HG03432 (cell line): ENCODE results near the gene NPY.

ENCODE experiments used
- ATAC-seq: cut with Tn5 transposase; IDR thresholded peaks from one replicate; pipeline ENCODE4 v1.9.1; 2021; ENCODE audit warnings: mild to moderate bottlenecking, moderate library complexity; ENCODE audit not compliant: unreplicated experiment

Gene NPY

DNA sequence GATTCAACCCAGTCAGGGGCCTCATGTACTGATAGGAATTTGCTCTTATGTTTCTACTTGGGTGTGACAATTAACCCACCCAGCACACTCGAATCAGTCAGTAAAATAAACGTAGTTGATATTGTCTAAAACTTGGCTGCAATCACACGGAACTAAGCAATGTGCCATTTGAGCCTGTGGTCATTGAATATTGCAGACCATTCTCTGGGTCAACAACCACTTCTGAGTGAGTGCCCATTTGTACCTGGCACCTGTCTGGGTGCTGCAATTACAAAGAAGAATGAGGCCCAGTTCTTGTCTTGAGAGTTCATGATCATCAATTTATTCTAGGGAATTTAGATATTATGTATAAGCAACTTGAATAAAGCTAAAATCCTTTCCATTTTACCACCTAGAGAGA is 29.8 kb downstream of the NPY start:
- no peak for ATAC-seq

DNA sequence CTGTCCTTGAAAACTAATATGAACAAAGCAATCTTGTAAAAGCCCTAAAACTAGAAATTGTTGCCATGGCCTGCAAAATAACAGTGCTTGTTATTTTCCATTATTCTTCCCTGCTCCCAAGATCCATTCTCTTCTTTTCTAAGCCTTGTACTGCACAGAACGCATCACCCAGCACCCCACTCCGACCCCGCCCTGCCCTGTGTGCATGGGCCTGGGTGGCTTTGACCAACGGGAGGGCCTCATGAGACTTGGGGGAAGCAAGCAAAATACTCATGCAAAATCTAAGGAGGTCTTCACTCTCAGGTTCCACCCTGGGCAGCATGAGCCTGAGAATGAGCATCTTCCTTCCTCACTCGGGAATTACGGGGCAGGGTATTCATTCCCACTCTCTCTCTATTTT is 32.4 kb downstream of the NPY start:
- no peak for ATAC-seq

DNA sequence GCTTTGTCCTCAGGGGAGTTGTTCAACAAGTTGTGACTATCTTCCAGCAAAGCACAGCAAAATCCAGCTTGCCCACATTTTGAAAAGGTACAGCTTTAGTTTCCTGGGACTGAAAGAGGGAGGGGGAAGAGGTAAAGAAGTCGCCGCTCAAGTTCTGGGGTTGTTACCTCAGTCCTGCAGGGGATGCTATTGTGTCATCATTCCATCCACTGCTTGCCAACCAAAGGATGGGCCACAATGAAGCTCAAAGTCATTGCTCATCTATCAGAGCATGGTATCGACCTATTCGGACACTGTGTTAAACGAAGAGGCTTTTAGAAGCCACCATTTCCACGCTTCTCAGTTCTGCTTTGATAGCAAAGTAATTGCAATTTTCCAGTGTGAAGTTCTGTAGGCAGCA is 34.3 kb downstream of the NPY start:
- ATAC-seq = no peak

DNA sequence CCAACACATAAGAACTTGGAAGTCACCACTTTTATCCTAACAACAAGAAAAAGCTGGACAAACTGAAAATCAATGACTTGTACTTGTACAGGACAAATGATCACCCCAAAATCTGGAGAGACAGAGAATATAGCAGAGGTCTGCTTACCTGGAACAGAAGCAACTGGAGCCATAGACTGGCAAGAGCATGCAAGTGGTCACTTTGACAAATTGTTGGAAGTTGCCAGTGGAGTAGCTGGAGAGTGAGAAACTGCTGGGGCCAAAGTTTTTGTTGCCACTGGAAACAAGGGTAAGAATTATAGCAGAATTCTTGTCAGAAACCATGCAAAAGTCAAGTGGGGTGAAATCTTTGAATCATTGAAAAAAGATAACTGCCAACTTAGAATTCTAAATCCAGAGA is 35.2 kb downstream of the NPY start:
- no peak for ATAC-seq

DNA sequence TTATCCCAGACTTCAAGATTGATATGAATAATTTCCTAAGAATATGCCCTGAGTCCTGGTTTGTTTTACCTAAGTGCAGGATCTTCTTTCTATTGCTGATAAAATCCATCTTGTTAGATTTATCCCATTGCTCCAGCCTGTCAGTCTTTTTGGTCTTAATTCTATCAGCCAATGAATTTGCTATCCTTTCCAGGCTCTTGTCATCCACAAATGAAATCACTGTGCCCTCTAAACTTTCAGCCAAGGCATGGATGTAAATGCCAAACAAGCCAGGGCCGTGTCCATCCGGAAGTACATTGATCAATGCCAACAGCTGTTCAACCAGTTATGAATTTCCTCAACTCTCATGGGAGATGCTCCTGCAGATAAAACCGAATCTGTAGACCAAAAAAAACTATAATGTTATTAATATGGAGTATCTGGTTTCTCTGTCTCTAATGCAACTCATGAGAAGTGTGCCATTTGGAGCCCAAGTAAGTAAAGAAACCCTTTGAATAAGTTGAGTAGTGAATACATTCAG is 40.0 kb downstream of the NPY start:
- no peak for ATAC-seq

DNA sequence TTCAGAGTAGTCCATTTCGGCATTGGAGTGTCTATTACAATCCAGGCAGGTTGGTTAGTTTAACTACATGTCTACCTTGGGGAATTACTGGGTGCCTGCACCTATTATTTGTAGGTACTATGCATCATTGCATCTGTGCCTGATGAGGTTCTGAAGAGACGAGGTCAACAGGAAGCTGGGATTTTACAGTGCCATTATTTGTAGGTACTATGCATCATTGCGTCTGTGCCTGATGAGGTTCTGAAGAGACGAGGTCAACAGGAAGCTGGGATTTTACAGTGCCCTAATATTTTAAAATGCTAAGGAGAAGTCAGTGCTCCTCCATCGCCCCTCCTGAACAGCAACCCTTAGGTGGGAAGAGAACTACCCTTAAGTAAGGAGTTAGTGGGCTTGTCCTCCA is 41.7 kb downstream of the NPY start:
- peak; percentile 90 for ATAC-seq

DNA sequence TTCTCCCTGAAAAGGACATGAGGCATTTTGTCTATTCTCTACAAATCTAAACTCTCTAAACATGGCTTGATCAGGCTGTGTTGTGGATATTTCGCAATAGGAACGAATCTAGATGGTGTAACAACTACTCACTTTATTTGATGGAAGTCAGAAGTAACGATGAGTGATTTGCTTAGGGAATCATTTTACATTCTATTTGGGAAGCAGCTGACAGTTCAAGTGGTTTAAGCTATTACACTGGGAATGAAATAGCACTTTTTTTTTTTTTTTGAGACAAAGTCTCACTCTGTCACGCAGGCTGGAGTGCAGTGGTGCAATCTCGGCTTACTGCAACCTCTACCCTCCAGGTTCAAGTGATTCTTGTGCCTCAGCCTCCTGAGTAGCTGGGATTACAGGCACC is 44.1 kb downstream of the NPY start:
- ATAC-seq = no peak

DNA sequence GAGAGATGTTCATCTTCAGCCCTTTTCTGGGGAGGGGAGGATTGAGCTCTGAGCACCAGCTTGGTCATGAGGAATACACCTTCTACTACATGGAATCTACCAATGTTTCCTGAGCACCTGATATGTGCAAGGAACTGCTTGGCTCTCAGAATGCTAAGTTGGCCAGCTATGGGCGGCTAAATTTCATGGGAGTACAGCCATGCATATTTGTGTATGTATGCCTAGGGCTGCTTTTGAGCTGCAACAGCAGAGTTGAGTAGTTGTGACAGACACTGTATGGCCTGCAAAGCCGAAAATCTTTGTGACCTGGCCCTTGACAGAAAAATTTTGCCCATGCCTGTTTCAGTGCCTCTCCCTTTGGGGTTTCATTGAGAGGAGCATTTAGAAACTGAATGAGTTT is 44.9 kb downstream of the NPY start:
- ATAC-seq = no peak

DNA sequence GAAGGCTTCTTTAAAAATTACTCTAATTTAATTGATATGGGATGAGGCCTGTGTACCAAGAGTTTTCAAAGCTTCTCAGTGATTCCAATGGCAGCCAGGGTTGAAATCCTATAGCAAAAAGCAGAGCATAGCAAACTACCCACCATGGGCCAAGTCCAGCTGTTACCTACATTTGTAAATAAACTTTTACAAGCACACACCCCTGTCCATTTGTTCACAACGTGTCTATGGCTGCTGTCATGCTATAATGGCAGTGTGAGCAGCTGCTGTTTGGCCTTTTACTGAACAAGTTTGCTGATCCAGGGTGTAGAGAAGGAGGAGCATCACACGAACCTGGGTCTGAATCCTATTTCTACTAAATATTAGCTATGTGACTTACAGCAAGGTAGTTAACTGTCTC is 50.0 kb downstream of the NPY start:
- no peak for ATAC-seq

DNA sequence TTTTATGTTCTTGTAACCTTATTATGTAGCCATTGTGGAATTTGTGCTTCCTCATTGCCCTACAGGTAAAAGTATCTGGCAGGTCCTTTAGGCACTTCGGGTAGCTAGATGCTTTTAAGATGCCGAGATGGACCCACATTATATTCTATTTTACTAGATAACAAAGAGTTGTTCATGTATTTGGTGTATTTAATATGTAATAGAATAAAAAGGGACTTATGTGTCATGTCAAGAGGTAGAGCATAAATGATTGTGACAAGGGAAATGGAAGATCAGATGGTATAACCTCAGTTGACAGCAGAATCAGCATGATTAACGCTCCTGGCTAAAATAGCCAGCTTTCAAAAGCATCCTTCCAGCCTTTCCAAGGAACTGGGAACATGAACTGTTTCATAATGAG is 50.6 kb downstream of the NPY start:
- ATAC-seq = no peak

DNA sequence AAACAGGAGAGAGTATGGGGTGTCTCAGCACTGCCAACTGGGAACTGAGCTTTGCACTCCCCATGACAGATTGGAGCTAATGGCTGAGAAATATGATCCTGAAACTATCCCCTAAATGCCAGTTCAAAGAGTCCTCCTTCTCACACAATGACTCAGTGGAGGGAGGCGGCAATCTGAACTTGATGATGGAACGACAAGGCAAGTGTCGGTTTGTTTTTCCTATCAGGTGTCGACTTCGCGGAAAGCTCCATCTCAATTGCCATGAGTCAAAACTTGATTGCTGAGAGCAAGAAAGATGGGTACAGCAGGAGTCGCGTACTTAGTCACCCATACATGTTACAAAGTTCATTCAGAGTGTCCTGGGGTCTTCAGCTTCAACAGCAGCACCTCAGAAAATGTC is 52.5 kb downstream of the NPY start:
- no peak for ATAC-seq

DNA sequence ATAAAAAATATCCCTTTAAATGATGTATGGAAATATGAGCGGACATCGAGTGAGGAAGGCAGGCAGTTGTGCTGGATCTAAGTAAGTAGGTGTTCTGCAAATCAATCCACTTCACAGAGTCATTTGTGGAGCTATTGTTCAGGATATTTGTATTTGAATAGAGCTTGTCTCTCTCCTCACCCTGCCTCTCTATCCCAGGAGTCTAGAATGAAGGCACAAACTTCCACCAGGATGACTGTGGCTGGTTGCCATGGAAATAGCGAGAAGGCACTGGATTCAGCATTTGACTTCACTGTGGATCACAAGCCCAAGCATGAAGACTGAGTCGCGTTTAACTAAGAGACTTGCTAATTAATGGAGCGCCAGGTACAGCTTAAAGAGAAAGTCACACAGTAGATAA is 53.2 kb downstream of the NPY start:
- ATAC-seq = no peak

DNA sequence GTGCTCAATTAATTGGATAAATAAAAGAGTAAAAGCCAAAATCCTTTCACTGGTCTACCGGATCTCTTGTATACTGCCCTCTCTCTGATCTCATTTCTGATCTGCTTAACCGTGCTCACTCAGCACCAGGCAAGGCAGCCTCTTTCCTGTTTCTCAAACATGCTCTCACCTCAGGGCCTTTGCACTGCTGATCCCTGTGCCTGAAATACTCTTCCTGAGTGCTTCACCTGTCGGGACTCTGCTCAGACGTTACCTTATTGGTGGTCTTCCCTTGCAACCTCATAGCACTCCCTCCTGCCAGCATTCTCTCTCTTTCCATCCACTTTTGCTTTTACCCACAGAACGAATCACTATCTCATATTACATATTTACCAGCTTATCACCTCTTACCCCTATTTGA is 55.6 kb downstream of the NPY start:
- no peak for ATAC-seq

DNA sequence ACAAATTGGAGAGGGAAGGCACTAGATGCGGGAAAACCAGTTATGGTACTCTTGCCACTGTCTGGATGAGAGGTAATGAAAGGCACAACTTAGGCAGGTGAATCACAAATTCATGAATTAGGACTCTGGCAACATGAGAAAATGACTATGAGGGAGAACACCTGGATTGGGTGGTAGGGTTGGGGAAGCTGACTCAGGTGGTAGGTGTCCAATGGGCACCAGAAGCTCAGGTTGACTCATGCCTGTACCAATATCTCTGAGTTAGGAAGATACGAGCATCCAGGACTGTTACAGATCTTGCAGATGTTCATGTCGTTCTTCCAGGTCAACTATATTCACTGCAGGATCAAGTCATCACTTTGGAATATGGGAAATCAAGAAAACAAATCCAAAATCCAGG is 56.7 kb downstream of the NPY start:
- no peak for ATAC-seq
